Left colon (tissue), 2 donors: ENCODE results near the gene PPM1E. TPM values are rescaled to one million over a fixed set of nuclear protein-coding genes. Genes with fewer than 3 reads are reported as not detected.
"Not testable (repeated sequence)": the region's sequence is repeated elsewhere in the genome, so short reads cannot be mapped to it uniquely, and the experiment has no call there.

Experiments
- ATAC-seq: fragments of 200-7000 bp; cut with Tn5 transposase; one replicate; pipeline ENCODE4 v1.9.1; 2020; ENCODE audit warnings: mild to moderate bottlenecking, moderate library complexity
- DNase-seq, 2 donors: peaks; one replicate each; pipeline ENCODE4 v3.0.0-alpha.2; 2020
- intact Hi-C, 2 donors: fragments of 100-400 bp; cut with DNase I in 1 of 2; cut with micrococcal nuclease in 1 of 2; formaldehyde crosslinking; loops; one replicate each; pipeline versions ENCODE4 v1.11.2 to v1.14.0; 2022; cut with DNase I, micrococcal nuclease
- total RNA-seq, 2 donors: library from RNA; stranded (reverse); fragmentation: NEBNext Ultra II Directional; extraction: Animal tissue kit (Norgen Biotek cat#: 25700); gene quantifications; one replicate each; pipeline ENCODE4 v1.2.1, GENCODE V29; 2021
- donor health status: DM: no; HTN: no; CAD: no.
- donor health status: DM: yes; HTN: yes; CAD: no.

PPM1E gene
- total RNA-seq, 2 donors from 2014 or later: 0.03 to 0.22 TPM

GRCh38 chr17:58823051-58823525 lies 67.4 kb downstream of the PPM1E start:
- DNase-seq (no peak), ATAC-seq (no peak)
- intact Hi-C loops: no loop called here

DNA sequence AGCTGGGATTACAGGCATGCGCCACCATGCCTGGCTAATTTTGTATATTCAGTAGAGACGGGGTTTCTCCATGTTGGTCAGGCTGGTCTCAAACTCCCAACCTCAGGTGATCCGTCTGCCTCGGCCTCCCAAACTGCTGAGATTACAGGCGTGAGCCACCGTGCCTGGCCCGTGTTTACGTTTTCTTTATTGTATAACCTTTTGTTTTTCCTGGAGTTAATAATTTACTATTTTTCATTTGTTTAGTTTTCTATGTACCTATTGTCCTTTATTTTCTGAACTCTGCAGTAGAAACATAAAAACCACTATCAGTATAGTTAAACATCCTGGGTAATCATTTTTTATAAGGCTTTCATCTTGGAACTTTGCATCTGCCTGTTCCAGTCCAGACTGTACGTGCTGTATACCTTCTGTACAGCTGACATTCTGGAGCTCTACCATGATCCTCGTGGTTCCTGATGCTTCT lies 73.6 kb downstream of the PPM1E start:
- intact Hi-C loops: no loop called here
- DNase-seq: peak; percentile 29 to 32
- peak; percentile 98 for ATAC-seq

DNA sequence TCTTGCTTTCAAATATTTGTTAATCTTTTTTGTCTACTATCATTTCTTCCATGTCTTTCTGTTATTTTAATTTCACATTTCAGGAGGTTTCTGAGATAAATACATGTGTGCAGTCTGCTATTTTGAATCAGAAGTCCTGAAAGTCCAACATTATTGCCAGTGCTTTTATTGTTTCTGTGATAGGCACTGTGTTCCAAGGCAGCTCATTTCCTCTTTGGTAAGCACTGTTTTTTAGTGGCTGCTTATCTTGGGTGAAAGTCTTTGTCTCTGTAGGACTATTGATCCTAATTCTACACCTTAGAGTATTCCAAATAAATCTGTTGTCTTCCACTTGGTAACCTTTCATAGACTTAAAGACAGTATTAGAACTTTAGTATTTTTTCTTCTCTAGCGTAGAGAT lies 76.1 kb downstream of the PPM1E start:
- ATAC-seq: peak; percentile 69
- no peak for DNase-seq
- intact Hi-C loops: no loop called here

- ATAC-seq (no peak), DNase-seq (no peak)
- intact Hi-C loops: no loop called here
These were observed 76.9 kb downstream of the PPM1E start for GRCh38 chr17:58832514-58832913.

GRCh38 chr17:58837699-58838098 lies 82.0 kb downstream of the PPM1E start:
- intact Hi-C loops: no loop called here
- DNase-seq (no peak), ATAC-seq (no peak)

- ATAC-seq (peak; percentile 93), DNase-seq (no peak)
- intact Hi-C loops: no loop called here
These were observed 85.4 kb downstream of the PPM1E start for GRCh38 chr17:58840820-58841612.

DNA sequence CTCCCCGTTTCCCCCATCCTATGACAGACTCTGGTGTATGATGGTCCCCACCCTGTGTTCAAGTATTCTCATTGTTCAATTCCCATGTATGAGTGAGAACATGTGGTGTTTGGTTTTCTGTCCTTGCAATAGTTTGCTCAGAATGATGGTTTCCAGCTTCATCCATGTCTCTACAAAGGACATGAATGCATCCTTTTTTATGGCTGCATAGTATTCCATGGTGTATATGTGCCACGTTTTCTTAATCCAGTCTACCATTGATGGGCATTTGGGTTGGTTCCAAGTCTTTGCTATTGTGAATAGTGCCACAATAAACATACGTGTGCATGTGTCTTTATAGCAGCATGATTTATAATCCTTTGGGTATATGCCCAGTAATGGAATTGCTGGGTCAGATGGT lies 90.8 kb downstream of the PPM1E start:
- DNase-seq, intact Hi-C loops, ATAC-seq: not testable (repeated sequence)

GRCh38 chr17:58850106-58850505 lies 94.5 kb downstream of the PPM1E start:
- ATAC-seq, intact Hi-C loops, DNase-seq: not testable (repeated sequence)

GRCh38 chr17:58865301-58865700 lies 109.6 kb downstream of the PPM1E start:
- ATAC-seq (no peak), DNase-seq (no peak)
- intact Hi-C loops: no loop called here

DNA sequence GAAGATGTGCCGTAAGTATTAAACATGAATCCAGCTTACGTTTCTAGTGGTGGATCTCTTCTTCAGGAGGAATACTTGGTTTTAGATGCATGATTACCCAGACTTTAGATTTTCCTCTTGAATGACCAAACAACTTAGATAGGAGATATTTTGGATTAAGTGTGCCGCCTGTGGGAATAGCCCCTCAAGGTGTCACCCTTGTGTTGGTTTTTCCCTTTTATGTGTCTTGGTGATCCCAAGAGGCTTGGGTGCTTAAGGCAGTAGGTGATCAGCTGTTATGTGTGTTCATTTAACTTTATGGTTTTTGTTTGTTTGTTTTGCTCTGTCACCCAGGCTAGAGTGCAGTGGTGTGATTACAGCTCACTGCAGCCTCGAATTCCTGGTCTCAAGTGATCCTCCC lies 115.1 kb downstream of the PPM1E start:
- ATAC-seq: no peak

DNA sequence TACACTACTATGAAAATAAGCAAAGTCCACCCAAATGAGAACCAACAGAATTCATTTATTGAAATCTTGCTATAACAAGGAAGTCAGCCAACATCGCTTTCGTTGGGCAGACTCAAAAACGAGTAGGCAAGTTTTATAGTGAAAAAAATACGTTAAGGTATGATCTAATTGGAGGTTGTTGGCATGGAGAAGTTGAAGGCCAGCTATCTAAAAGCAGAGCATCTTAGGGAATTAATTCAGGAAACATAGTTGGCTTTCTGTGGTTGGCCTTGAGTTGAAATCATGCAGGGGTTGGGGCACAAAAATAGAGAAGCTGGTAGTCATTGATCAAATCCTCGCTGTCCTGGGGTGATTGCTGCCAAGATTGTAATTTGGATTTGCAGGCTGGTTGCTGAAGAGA lies 118.3 kb downstream of the PPM1E start:
- ATAC-seq (no peak), DNase-seq (no peak)
- intact Hi-C loops: no loop called here

More for the DNA sequence above, 115.1 kb downstream of the PPM1E start:
- no peak for DNase-seq
- intact Hi-C loops: no loop called here

GRCh38 chr17:58875261-58875660 lies 119.6 kb downstream of the PPM1E start:
- intact Hi-C loops: no loop called here
- no peak for DNase-seq
- ATAC-seq: no peak

- no peak for ATAC-seq
- intact Hi-C loops: no loop called here
- DNase-seq: no peak
These were observed 128.5 kb downstream of the PPM1E start for GRCh38 chr17:58884161-58884560.

DNA sequence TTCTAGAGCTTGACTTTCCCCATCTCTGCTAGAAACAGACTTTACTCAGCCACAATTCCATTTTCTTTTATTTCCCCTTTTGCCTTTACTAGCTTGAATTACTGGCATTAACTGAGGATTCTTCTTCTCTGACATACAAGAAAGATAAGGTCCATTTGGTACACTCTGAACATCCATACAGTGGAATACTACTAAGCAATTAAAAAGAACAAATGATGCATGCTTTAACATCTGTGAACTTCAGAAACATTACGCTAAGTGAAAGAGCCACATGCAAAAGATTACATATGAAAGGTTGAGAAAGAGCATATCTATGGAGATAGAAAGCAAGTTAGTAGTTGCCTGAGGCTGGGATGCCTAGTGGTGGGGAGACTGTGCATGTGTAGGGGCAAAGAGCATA lies 130.9 kb downstream of the PPM1E start:
- intact Hi-C loops: no loop called here
- ATAC-seq (no peak), DNase-seq (no peak)

DNA sequence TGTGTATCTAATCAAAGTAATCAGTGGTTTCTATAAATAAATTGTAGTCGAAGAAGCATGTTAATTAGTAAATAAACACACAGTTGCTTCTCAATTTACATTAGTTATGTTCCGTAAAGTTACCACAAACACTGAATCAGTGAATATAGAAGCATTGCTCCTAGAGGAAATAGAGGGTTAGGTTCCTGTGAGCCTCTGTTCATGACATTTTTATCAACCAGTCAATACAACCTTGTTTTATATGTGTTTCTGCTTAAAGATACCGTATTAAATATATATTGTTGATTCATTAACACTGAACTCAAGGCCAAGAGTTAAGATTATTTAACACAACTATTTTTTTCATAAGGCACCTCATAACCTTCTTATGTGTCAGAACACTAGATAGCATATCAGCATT lies 134.3 kb downstream of the PPM1E start:
- DNase-seq (no peak), ATAC-seq (no peak)
- intact Hi-C loops: no loop called here

DNA sequence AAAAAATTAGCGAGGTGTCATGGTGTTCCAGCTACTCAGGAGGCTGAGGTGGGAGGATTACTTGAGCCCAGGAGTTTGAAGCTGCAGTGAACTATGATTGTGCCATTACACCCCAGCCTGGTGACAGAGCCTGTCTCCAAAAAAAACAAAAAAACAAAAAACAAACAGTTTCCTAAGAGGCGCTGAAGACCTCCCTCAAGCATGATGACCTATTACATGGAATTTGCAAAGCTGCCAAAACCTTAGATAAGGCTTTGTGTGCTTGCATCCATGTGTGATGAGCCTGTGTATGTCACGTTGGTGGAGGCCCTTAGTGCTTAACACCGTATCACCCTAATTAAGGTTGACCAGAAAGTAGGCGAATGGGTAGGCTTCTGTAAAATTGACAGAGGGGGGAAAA lies 143.5 kb downstream of the PPM1E start:
- DNase-seq: no peak
- intact Hi-C loops: no loop called here
- ATAC-seq: no peak

DNA sequence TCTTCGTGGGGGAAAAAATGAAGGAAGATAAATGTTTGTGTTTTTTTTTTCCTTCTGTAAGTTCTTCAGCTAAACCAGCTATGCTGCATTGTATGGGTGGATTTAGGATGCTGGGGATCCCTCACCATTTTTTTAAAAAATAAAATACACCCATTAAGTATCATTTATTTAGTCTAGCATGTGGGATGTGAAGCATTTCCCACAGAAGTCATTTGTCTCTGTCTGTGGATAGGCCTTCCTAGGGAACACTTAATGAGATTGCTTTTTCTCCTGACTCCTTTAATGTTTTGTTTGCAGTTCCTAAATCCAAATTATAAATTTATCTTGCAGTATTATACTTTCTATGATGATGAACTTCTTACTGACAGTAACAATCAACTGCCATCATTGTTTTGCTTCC lies 146.7 kb downstream of the PPM1E start:
- ATAC-seq (no peak), DNase-seq (no peak)
- intact Hi-C loops: no loop called here

DNA sequence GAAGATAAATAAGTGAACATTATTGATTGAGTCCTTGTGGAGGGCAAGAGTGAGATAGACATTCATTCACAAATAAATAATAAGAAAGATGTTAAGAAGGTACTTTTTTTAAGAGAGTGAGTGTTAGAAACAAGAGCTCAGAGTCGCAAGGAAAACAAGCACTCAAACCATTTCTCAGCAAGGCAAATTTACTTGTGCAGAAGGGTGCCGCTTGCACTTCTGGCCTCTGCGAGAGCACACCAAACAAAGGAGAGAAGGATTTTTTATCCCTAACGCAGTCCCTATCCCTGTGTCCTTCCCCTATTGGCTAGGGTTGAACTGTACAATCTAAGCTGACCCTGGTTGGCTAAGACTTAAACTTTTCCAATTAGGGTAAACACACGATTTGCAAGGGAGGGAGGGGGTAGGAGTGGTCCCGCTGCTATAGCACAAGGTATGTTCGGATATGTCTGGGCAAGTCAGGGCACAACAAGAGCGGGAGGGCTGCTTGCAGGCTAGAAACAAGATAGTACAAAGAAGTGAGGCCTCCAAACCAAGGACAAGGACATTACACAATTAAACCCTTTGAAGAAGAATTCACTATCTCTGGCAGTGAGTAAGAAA lies 156.2 kb downstream of the PPM1E start:
- no peak for ATAC-seq
- no peak for DNase-seq
- intact Hi-C loops: no loop called here

GRCh38 chr17:58913552-58913951 lies 157.9 kb downstream of the PPM1E start:
- ATAC-seq (no peak), DNase-seq (no peak)
- intact Hi-C loops: no loop called here

DNA sequence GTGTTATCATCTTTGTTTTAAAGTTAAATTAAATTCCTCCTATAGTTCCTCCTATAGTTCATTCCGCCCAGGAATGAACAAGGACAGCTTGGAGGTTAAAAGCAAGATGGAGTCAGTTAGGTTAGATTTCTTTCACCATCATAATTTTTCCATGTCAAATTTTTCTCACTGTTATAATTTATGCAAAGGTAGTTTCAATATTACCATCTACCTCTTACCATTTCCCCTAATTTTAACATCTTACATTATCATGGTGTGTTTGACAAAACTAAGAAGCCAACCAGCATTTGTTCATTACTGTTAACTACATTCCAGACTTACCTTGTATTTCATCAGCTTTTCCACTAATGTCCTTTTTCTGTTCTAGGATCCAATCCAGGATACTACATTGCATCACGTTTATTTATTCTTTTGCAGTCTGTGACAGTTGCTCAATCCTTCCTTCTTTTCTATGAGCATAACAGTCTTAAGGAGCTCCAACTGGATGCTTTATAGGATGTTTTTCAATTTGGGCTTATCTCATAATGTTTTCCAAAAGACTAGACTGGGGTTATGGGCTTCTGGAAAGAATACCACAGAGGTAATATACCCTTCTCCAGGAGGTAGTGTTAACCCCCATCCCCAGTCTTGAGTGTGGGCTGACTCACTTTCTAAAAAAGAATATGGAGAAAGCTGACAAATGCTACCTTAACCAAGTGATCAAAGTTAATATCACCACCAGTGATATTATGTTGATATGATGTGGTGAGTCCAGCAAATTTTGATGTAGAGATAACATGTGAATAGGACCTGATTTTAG lies 158.5 kb downstream of the PPM1E start:
- DNase-seq (no peak), ATAC-seq (no peak)
- intact Hi-C loops: no loop called here
